Measurements from ENCODE around the gene POLR2L. TPM values are rescaled to one million over a fixed set of nuclear protein-coding genes. Genes with fewer than 3 reads are reported as not detected.
A peak's percentile ranks its signal among the peaks of the same experiment; 100 is the strongest.

Gene POLR2L
- total and polyA plus RNA-seq, 2 donors (not counting 1 experiment from before 2014, with no cell fraction given), result 44.4 to 80.8 TPM

GRCh38 chr11:820655-821511 is 21.4 kb downstream of the POLR2L start:
- no peak for DNase-seq
- no peaks in the 10 kb centered on the region for H3K27me3 Mint-ChIP-seq
- 91% methylated on average over 10 of the region's 11 CpGs for WGBS (ENCODE audit: insufficient coverage)

More at GRCh38 chr11:820655-821511, 21.4 kb downstream of the POLR2L start:
- TF ChIP-seq EZH2 (IDR thresholded peaks at IDR 0.05; ENCODE audit: borderline replicate concordance, insufficient read depth, low read depth, low read length, poor library complexity, severe bottlenecking), result no peak
- TF ChIP-seq, protein P1, sequence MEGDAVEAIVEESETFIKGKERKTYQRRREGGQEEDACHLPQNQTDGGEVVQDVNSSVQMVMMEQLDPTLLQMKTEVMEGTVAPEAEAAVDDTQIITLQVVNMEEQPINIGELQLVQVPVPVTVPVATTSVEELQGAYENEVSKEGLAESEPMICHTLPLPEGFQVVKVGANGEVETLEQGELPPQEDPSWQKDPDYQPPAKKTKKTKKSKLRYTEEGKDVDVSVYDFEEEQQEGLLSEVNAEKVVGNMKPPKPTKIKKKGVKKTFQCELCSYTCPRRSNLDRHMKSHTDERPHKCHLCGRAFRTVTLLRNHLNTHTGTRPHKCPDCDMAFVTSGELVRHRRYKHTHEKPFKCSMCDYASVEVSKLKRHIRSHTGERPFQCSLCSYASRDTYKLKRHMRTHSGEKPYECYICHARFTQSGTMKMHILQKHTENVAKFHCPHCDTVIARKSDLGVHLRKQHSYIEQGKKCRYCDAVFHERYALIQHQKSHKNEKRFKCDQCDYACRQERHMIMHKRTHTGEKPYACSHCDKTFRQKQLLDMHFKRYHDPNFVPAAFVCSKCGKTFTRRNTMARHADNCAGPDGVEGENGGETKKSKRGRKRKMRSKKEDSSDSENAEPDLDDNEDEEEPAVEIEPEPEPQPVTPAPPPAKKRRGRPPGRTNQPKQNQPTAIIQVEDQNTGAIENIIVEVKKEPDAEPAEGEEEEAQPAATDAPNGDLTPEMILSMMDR (IDR thresholded peaks at IDR 0.05), result no peak
- POLR2A ChIA-PET, result interaction anchor here (0.7 to 3.7 kb wide), 8 partner anchors 9 to 315 kb away, joined by 3 to 57 read pairs (median 10); partner anchors contain the start of genes CD151, CRACR2B, HRAS and LRRC56
- H3K27ac ChIP-seq (ENCODE audit: low read length in 2 of 2), result peak overlapping the region; percentile 6 to 45
- no peaks in the 10 kb centered on the region for H3K9me3 ChIP-seq (ENCODE audit: control extremely low read depth in 1 of 3, control insufficient read depth in 2 of 3, insufficient read depth in 1 of 3, low read length in 2 of 3)
- peaks cover 58% of the 10 kb centered on the region for H4K20me1 ChIP-seq (ENCODE audit: control insufficient read depth, insufficient read depth, low read length, poor library complexity, severe bottlenecking)
- Mint-ChIP-seq H3K9me3 (ENCODE audit: insufficient read depth) (no peaks in the 10 kb centered on the region), H3K4me1 (peaks cover 20% of the 10 kb centered on the region), H3K27ac (peak overlapping the region; percentile 91), H3K4me3 (peak overlapping the region; percentile 92)
- CTCF ChIA-PET, result interaction anchor here (1.3 to 2.8 kb wide), 2 partner anchors 12 to 28 kb away, joined by 3 to 14 read pairs; partner anchors contain the start of gene RPLP2
- H3K27me3 ChIP-seq (replicated peaks in 1 of 4; ENCODE audit: control extremely low read depth in 1 of 4, control insufficient read depth in 3 of 4, insufficient read depth in 4 of 4, low read length in 3 of 4), result peaks cover 0 to 2% (median 0%) of the 10 kb centered on the region in 4 experiments
- peak overlapping the region; percentile 91 for H3K9ac ChIP-seq (ENCODE audit: low read length)
- peaks cover 24% of the 10 kb centered on the region for H3K79me2 ChIP-seq (ENCODE audit: control insufficient read depth, insufficient read depth, low read length)
- H3K4me1 ChIP-seq (ENCODE audit: control insufficient read depth in 2 of 2, insufficient read depth in 2 of 2, low read length in 2 of 2), result peaks cover 16 to 26% of the 10 kb centered on the region in 2 donors
- no peak overlapping the region for H2AFZ ChIP-seq (ENCODE audit: insufficient read depth, low read depth, low read length, poor library complexity, severe bottlenecking)
- peak overlapping the region; percentile 90 for H3K4me2 ChIP-seq (replicated peaks; ENCODE audit: low read depth, low read length, poor library complexity, severe bottlenecking)
- H3K36me3 ChIP-seq (replicated peaks in 1 of 2; ENCODE audit: control extremely low read depth in 1 of 2, control insufficient read depth in 1 of 2, extremely low read depth in 1 of 2, insufficient read depth in 2 of 2, low read length in 1 of 2), result peaks cover 0 to 30% of the 10 kb centered on the region in 2 experiments
- ATAC-seq (ENCODE audit: low read depth), result no peak
- peak overlapping the region; percentile 37 to 82 (median 73) for H3K4me3 ChIP-seq (ENCODE audit: control extremely low read depth in 1 of 5, extremely low read depth in 1 of 5, insufficient read depth in 1 of 5, low read depth in 2 of 5, low read length in 4 of 5)
- intact Hi-C loops (cut with micrococcal nuclease), result loop anchor here (1.0 kb wide), 2 partner anchors 9 to 21 kb away; partner anchors contain the start of genes POLR2L and TSPAN4
